Measurements from ENCODE around the gene CPE.

DNA sequence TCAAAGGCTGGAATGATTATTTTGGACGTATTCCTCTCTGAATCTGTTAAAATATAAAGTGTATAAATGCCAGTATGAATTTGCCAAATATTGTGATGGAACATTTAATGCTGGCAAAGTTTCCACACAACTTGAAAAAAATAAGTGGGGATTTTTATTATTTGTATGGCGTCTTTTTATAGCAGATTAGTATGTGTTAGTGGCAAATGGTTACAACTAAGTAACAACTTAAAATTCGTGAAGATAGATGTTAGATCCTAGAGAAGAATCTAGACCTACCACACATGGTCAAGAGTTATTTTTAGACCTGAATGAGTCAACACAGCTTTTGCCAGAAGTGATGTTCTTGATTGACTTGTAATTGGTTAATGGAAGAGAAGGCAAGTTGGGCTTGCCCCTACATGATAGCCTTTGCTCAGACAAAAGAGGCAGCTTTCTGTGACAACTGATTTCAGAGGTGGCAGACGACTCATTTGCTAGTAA is 4.8 kb downstream of the CPE start:
- TF ChIP-seq, protein P1, sequence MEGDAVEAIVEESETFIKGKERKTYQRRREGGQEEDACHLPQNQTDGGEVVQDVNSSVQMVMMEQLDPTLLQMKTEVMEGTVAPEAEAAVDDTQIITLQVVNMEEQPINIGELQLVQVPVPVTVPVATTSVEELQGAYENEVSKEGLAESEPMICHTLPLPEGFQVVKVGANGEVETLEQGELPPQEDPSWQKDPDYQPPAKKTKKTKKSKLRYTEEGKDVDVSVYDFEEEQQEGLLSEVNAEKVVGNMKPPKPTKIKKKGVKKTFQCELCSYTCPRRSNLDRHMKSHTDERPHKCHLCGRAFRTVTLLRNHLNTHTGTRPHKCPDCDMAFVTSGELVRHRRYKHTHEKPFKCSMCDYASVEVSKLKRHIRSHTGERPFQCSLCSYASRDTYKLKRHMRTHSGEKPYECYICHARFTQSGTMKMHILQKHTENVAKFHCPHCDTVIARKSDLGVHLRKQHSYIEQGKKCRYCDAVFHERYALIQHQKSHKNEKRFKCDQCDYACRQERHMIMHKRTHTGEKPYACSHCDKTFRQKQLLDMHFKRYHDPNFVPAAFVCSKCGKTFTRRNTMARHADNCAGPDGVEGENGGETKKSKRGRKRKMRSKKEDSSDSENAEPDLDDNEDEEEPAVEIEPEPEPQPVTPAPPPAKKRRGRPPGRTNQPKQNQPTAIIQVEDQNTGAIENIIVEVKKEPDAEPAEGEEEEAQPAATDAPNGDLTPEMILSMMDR (IDR thresholded peaks at IDR 0.05) = no peak
- TF ChIP-seq POLR2AphosphoS5 (IDR thresholded peaks at IDR 0.05; ENCODE audit: low read depth, low read length) (no peak), TCF7L2 (IDR thresholded peaks at IDR 0.05; ENCODE audit: low read depth, low read length) (no peak)

Measured in Panc1 (cell line).